ENCODE measurements around the gene KRT24.

Gene KRT24

DNA sequence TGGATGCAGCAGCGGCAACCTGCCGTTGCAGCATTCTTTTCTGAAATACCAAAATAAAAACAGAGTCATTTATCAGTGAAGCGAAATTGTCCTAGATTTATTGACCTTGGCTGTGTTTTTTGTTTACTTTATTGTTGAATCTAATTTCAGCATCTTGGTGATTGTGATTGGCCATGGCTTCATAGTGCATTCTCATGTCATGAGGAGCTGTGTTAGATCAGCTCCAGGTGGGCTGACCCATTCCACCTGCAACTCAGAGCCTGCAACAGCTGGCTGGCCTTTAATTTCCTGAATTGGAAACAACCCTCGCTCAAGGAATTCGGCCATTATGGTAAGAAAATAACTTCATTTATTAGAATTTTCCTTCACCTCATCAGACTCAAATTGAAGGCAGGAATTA, 16.4 kb downstream of the KRT24 start:
- no peak for DNase-seq

DNA sequence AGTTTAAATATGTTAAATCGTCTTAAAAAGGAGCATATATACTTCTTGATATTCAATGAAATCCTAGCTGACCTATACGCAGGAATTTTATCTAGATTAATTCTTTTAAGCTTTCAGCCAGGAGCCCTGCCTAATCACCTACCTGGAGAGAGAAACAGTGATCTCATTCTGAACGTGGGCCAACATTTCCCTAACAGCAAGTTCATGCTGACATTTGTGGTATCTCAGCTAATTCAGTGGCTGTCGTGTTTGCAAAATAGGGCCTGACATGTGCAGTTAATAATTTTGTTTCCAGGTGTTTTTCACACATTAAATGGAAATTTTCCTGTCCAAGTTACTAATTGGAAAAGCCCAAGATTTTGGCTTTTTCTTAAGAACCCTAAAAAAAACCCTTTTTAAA, 17.4 kb downstream of the KRT24 start:
- no peak for DNase-seq

DNA sequence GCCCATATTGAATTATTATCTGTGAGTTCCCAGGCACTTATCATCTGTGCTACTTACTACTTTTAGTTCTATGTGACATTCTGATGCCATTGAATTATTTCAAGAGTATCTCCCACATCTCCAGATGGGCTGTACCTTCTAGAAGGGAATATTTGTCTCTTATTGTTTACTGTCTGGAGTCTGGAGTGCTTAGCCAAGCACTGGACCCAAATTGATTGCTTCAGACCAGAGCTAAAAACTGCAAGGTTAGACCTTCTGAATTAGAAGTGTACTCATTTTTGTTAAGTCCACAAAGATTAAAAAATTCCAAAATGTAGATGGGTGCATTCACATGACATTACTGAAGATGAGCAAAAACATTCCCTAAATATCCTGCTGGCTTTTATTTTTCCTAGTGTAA, 22.6 kb downstream of the KRT24 start:
- no peak for DNase-seq

DNA sequence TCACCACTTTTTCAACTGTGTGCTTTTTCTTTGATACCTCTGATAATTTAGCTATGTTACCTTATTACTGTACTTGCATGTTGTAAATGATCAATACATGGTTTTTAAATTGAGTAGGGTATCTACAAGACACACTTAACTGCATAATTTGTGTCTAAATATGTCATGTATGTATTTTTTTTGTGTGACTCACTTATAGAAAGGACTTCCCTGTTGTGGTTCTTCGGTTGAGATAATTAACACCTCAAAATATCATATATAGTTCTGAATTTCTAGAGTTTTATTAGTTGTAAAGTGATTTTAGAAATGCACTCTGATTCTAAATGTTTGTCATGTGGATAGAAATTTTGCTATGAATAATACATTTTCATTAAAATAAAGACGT, 24.0 kb downstream of the KRT24 start:
- DNase-seq, result no peak

DNA sequence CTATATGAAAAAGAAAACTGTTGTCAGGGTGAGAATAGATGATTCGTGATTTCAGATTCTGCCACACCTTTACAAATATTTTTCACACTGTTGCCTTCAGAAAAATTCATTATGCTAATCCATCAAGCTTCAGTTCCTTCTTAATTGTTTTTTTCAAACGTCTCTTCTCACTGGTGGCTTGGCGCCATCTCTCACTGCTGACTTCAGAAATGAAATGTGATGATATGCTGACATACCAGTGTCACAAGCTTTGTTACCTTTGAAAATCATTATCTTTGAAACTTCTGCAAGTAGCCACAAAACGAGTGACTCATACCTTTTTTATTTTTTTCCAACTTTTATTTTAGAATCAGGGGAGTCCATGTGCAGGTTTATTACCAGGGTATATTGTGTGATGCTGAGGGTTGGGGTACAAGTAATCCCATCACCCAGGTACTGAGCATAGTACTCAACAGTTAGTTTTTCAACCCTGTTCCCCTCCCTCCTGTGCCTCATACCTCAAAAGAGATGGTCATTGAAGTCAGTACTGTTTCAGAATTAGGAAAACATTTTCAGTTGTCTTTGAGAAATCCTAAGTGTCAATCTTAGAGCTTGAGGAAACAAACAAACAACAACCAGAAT, 24.5 kb downstream of the KRT24 start:
- DNase-seq, result no peak

DNA sequence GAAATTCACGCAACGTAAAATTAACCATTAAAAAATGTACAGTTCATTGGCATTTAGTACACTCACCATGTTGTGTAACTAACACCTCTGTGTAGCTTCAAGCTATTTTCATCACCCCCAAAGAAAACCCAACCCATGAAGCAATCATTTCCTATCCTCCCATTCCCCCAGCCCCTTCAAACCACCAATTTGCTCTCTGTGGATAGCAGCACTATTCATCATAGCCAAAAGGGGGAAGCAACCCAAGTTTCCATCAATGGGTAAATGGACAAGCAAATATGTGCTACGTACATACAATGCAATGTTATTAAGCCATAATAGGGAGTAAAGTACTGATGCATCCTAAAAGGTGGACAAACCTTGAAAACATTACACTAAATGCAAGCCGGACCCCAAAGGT, 27.6 kb downstream of the KRT24 start:
- DNase-seq, result peak; percentile 27

DNA sequence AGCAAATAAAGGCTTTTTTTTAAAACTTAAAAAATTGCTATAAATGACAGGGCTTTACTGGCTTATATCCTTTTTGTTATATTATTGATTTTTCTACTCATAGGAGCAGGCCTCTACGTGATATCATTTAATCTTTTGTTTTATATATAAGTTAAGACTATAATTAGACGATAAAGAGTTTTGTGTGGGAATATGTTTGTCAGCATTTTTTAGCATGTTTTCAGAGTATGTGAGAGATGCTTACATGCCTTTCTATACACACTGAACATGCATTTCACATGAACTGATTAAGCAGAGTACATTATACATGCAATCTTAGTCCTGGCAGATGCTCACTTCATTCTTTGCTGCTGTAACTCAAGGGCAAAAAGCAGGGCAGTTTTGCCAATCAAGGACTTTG, 30.9 kb downstream of the KRT24 start:
- no peak for DNase-seq

DNA sequence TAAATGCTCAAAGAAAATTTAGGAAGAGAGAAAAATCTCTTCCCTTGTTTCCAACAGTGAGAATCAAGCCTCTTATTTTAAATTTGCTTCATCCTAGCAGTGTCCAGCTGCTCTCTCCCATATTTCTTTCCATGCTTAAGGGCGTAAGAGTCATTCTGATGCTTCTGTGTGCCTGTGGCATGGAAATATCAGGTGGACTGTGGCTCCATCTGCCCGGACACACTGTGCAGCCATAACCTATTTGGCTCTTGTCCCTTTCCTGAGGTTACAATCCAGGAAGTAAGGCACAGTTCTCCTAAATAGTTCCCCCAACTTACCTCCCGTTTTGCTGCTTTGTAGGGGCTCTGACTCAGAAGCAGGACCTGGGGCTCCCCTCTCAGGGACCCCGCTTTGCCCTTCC, 32.3 kb downstream of the KRT24 start:
- no peak for DNase-seq

DNA sequence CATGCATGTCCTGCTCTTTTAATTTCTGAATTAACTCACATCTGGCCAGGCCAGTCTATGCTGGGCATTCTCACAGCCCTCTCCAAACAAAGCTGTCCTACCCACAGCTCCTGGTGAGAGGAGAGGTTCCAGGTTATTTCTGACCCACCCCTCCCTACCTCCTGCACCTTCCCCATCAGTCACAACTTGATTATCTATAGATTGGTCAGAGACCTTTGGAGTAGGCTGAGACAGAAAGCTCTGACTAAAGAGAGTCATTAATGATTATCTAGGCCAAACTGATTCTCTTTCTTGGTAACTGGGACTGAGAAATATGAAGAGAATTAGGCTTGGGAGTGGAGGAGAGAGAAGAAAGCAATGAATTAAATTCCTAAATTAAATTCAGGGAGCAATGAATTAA, 37.2 kb downstream of the KRT24 start:
- no peak for DNase-seq

DNA sequence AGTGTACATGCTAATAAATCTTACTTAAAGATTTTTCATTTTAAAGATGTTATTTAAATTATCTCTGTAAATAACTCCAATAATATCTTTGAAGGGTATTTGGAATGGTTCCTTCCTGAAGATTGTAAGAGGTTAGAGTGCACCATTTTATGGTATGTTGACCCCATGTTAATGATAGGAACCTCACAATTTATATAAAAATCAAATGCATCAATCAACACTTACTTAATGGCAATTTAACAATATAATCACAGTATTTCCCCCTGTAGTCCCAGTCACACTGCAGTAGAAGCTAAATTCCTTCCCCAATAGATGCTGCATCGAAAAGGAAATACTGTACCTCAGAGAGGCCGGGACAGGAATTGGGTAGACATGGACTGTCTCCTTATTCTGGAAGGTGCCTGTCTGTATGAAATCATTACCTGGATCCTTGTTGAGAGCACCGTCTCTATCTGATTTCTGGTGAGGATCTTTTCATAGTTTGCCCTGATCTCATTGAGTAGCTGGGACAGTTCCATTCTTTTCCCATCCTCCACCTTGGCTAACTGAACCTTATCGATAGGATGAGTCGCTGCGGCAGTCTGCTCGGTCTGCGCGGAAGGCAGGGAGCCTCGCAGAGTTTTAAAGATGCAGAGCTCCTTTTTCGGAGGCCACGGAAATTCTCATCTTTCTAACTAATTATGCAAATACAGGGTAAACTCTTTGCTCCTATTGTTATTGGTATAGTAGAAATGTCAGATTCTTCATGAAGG, 38.8 kb downstream of the KRT24 start, which contains the start of gene KRT222:
Gene KRT222, minus strand, starts transcription at position 596 of the 752 bp plus-strand sequence. Its CDS starts 78 bp downstream, at position 518.
- DNase-seq, result no peak

DNA sequence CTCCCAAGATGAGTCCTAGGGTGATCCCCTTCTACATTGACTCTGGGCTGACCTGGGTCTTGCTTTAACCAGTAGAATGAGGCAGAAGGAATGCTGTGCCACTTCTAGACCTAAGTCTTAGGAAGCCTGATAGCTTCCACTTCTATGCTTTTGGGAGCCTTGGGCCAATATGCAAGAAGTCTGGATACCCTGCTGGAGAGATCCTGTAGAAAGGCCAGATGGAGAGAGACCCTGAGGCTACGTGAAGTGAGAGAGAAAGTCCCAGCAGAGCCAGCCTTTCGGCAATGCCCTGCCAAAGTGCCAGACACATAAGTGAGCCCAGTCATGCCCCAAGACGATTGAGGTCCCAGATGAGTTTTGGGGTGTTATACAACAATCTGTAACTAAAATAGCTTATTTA, 40.3 kb downstream of the KRT24 start:
- DNase-seq, result no peak

DNA sequence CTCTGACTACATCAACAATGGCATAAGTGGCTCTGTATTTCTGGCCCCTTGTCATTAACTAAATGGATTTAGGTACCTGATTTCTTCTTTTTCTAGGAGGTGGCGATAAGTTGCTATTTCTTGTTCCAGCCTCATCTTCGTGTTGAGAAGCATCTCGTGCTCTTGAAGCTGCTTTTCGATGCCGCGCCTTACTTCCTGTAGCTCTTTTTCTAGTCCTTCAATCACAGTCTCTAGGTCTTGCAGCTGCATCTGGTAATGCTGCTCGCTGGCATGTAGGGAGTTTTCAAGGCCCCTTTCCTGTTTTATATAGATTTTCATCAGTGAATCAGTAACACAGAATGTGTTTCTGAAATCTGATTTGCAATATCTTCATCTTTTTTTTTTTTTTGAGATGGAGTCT, 43.6 kb downstream of the KRT24 start:
- no peak for DNase-seq

DNA sequence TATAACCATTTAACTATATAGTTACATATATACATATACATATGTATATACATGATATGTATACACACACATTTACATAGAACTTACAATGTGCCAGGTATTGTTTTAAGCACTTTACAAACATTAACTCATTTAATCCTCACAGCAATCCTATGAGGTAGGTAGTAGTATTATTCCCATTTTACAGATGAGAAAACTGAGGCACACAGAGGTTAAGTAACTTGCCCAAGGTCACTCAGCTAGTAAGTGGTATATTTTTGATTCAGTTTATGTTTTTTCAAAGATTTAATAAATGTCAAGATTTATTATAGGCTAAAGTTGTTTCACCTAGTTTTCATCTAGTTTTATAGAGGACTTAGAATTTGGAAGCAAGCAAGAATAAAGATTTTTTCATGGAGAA, 45.2 kb downstream of the KRT24 start:
- no peak for DNase-seq

DNA sequence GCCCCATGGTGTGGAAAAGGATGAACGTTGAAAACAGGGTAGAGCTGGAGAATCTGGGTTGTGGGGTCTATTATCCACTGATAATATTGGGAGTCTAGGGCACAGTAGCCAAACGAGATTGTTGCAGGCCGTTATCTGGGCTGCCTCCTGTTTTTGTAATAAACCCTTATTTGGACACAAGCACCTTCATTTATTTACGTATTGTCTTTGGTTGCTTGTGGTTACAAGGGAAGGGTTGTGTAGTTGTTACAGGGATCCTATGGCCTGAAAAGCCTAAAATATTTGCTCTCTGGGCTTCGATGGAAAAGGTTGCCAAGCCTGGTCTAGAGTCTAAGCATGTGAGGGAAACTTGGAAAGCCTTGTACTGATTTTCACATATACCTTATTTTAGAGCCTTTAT, 51.6 kb downstream of the KRT24 start:
- DNase-seq, result peak; percentile 13

DNA sequence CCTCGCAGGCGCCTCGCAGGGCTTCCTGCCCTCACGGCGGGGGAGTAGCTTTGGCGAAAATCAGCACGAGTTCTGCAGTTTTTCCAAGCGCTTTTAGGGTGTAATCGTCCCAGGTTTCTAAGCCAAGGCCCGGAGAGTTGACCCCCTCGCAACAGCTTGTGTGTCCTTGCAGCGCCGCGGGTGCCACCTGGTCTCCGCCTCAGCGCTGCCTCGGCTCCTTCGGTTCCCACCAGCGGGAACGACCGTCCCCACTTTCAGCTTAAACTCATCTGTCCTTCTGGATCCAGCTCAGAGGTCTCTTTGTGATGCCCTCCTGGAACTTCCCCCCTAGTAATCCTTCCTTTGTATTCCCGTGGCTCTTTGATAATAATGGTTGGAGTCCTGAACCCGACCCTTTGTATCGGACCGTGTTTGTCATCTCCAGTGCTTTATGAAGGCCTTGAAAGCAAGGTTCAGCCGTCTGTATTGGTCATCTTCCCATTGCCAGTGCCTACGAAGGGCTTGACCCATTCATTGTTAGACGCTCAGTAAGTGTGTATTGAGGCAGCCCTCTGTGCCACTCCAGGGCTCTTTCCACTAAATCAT, 55.1 kb downstream of the KRT24 start:
- peak; percentile 71 for DNase-seq
